NCI-H526 treated with DMSO at 0.1 percent for 48 hours (cell line): ENCODE measurements around the gene DBH.

Experiments
- DNase-seq: peaks from one replicate; lab custom pipeline; 2025; lab: John Stamatoyannopoulos, UW

The DBH gene

GRCh38 chr9:133635533-133636531, at the start of gene DBH:
DBH (plus strand) TSS chr9:133636363; CDS start chr9:133636372, 9 bp downstream.
- DNase-seq, result no peak

DNA sequence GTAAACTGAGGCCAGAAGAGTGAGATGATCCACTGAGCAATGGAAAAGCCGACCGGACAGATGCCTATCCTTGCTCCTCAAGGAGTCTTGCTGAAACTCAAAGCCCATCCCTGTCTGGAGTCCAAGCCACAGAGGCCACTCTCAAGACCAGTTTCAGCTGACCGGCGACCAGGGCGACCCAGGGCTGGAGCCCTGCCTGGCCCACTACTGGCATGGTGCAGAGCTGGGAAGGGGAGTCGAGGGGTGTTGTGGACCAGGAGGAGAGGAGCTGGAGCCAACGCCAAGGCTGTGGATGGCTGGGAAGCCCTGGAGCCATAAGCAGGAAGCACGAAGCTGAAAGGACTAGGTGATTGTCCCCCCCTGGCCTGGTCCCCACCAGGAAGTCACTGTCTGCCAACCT, 49.1 kb upstream of the DBH start:
- DNase-seq, result no peak

DNA sequence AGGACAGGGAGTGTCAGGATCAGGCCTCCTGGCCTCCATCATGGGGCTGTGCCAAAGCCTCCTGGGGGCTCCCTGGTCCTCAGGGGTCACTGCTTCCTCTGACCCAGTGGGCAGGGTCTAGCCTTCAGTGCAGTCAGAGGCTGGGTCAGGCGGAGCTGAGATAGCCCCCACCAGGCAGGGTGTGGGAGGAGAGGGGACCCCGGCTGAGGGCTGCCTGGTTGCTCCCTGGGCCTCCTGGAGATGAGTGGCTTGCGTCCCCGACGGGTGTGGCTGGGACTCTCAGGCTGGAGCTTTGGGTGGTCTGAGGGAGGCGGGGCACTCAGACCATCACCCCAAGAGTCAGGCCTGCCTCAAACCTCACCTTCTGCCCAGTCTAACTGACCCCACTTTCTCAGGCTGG, 48.7 kb upstream of the DBH start:
- no peak for DNase-seq

DNA sequence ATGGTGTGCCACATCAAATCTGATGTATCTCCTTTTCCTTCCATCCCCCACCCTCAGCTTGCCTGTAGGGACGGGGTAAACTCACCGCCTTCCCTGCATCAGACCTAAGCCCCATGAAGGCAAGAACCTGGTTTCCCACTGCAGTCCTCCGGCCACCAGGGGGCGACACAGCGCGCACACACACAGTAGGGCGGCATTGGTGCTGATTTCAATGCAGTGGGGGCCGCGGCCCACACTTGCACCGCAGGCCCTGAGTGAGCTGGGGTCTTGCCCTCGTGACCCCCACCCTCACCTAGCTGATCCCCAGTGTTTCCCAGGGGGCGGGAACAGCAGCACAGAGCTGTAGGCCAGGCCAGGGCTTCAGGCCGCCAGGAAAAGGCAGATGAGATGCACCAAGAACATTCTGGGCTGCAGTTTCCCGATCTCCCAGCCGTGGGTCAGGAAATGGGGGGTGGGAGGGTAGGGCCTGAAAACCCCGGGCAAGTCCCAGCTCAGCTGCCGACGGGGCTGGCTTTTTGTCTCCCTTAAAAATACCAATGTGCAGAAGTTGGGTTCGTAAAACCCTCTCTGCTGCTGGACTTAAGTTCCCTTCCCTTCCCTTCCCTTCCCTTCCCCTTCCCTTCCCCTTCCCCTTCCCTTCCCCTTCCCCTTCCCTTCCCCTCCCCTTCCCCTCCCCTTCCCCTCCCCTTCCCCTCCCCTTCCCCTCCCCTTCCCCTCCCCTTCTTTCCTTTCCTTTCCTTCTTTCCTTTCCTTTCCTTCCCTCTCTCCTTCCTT, 46.5 kb upstream of the DBH start:
- no peak for DNase-seq

- DNase-seq, result no peak
Observed at GRCh38 chr9:133590231-133590855, 45.8 kb upstream of the DBH start.

- no peak for DNase-seq
Observed at GRCh38 chr9:133591116-133591910, 44.9 kb upstream of the DBH start.

DNA sequence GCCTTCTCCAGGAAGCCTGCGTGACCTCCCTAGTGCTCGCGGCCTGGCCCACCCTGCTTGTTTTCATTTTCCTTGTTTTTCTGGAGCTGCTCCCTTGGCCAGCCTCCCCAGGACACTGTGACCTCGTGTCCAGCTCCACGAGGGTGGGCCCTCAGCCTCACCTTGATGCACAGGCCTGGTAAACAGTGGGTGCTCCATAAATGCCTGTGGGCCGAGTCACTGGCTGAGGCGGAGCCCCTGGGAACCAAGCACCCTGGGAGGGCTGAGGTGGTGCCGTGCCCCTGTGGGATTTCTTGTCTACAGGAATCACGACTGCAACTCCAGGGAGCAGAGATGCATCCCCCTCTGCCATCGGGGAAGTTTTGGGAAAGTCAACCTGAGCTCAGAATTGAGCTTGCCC, 44.2 kb upstream of the DBH start:
- no peak for DNase-seq

DNA sequence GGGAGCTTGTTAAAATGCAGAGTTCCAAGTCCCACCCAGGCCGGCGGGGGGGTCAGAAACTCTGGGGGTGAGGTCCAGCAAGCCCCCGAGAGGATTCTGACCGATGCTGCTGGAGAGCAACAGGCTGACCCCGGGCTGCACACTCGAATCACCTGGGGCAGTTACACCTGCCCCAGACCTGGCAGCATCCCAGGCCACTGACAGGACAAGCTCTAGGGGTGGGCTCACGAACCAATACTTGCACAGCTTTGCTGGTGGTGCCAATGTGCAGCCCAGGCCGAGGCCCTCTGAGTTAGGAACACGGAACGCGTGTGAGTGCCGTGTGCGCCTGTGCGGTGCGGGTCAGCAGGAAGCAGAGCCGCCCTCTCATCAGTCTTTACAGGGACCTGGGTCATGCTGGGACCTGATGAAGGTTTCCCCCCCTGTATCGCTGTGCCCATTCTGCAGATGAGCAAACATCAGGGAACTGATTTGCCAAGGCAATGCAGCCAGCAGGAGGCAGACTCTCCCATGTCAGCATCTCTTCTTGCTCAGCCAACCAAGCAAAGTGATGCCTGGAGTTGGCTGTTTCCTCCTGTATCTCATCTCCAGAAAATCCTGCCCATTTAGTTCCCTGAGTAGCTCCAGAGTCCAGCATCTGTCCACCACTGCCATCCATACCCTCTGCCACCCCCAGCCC, 43.3 kb upstream of the DBH start:
- DNase-seq, result no peak

GRCh38 chr9:133593587-133594253, 42.4 kb upstream of the DBH start:
- DNase-seq, result no peak

DNA sequence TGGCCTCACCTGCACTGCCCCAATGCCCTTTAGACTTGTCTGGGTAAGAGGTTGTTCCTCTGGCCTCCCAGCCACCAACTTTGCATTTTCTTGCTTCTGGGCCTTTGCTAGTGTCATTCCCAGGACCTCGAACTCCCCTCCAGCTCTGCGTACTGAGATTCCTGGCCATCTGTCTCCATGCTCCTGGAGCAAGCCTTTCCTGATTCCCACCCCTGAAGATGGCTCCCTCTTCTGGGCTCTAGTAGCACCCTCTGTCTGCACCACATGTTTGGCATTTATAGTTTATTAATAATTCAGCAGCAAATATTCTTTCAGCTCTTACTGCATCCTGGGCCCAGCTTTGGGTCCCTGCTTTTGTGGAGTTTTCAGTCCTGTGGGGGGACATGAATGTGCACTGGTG, 41.9 kb upstream of the DBH start:
- no peak for DNase-seq

DNA sequence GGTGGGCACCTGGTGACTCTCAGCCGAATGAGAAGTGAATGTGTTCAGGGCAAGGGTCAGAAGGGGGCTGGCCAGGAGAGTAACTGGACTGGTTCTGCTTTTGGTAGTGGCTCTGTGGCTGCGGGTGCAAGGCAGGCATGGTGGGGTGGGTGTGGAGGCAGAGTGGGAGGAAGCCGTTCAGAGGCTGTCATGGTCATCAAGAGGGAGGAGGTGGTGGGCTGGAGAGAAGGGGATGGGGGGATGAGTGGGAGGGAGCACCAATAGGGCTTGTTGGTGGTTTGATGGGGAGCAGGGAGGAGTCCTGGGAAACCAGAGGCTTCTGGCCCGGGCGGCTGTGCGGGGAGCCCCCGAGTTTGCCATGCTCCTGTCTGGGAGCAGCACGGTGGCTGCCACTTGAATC, 40.3 kb upstream of the DBH start:
- no peak for DNase-seq

DNA sequence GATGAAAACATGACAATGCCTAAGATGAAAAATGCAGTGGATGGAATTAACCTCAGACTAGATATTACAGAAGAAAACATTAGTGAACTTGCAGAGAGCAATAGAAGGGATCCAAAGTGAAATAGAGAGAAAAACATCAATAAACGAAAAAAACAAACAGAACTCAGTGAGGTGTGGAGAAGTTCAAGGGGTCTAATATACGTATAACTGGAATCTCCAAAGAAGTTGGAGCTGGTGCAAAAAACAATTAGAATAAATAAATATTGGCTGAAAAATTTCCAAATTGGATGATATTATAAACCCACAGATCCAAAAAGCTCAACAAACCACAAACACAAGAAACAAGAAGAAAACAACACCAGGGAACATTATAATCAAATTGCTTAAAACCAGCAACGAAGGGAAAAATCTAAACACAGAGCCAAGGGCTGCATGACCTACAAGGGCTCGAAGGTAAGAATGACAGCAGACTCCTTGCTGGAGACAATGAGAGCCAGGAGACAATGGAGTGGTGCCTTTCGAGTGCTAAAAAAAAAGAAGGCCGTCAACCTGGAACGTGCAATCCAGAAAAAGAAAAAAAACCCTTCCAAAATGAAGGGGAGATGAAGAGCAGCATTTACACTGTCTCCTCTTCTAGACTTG, 38.7 kb upstream of the DBH start:
- DNase-seq, result no peak

DNA sequence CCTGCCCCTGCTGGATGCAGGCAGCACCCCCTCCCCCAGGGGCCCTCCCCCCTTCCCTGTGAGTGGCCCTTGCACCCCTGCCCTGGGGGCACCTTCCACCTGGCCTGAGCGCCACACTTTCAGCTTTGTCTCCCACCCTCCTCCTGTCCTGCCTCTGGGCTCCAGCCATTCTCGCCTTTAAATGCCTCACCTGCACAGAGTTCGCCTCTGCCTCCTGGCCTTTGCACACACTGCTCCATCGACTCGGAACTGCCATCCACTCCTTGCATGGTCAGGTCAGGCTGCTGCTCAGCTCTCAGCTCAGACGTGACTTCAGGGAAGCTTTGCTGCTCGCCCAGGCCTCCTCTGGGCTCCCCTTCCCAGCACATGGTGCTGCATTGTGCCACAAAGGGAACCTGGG, 37.2 kb upstream of the DBH start:
- DNase-seq, result no peak

- DNase-seq, result no peak
Observed at GRCh38 chr9:133599470-133600173, 36.5 kb upstream of the DBH start.

DNA sequence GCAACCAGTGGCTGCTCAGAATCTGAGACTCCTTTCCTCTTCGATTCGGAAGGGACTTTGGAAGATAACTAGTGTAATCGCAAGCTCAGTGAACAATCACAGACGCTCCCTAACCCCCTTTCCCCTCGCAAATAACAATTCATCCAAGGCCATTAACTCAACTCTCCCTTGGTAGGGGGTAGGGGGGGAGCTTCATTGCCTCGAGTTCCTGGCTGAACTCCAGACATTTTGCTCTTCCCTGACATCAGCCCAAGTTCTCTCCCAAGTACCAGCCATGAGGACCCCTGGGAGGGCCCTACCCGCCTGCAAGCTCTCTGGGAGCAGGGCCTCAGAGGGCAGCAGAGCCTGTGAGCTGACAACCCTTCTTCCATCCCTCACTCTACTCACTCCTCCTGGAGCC, 35.4 kb upstream of the DBH start:
- no peak for DNase-seq

GRCh38 chr9:133601746-133602145, 34.4 kb upstream of the DBH start:
- no peak for DNase-seq

DNA sequence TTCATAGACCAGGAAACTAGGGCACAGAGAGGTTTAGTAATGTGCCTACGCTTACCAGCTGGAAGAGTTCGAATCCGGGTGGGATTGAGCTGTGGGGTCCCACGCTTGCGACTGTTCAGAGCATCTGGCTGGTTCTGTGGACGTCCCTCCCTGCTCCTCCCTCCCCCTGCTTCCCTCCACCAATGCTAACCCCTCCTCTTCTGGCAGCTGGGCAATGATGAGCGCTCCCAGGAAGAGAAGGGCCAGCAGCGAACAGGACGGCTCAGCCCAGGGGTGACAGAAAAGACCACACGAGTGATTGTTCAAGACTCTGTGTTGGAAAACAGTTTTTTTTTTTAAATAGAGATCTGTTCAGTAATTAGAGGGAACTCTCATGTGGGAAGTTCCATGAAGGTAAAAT, 33.9 kb upstream of the DBH start:
- no peak for DNase-seq

- DNase-seq, result no peak
Observed at GRCh38 chr9:133603135-133603927, 32.8 kb upstream of the DBH start.

GRCh38 chr9:133604214-133604613, 31.9 kb upstream of the DBH start:
- no peak for DNase-seq
